Retinal pigment epithelial cell (primary cell): ENCODE measurements around the gene CFAP77.

ENCODE experiments used
- DNase-seq: peaks from one replicate; pipeline ENCODE4 v3.0.0-alpha.2; 2010; ENCODE audit warnings: low read depth
- H3K4me3 ChIP-seq: 2 replicates; pipeline ENCODE4 v1.5.1; 2011; ENCODE audit warnings: mild to moderate bottlenecking, low read length, control low read depth, moderate library complexity
- TF ChIP-seq, protein P1 (sequence below): conservative IDR thresholded peaks from 2 replicates; pipeline ENCODE4 v1.5.1; 2011; ENCODE audit warnings: low read depth, low read length, control low read depth, inconsistent platforms

Gene CFAP77

DNA sequence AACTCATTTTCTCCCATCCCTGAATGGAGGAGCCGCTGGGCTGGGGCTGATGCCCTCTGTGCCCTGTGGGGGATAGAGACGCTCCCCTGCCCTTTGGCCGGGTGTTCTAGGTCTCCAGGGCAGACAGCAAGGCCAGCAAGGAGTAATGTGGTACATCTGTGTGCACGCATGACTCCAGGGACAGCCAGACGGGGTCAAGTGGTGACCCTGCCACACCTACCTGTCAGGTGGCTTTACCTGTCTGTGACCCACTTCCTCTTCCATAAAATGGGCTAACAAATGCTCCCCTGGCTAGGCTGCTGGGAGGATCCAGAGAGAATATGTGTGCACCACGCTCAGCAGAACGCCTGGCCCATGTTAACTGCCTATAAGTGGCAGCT is 137.0 kb downstream of the CFAP77 start:
- H3K4me3 ChIP-seq, result no peak overlapping the region
- no peak for DNase-seq
- TF ChIP-seq, protein P1, sequence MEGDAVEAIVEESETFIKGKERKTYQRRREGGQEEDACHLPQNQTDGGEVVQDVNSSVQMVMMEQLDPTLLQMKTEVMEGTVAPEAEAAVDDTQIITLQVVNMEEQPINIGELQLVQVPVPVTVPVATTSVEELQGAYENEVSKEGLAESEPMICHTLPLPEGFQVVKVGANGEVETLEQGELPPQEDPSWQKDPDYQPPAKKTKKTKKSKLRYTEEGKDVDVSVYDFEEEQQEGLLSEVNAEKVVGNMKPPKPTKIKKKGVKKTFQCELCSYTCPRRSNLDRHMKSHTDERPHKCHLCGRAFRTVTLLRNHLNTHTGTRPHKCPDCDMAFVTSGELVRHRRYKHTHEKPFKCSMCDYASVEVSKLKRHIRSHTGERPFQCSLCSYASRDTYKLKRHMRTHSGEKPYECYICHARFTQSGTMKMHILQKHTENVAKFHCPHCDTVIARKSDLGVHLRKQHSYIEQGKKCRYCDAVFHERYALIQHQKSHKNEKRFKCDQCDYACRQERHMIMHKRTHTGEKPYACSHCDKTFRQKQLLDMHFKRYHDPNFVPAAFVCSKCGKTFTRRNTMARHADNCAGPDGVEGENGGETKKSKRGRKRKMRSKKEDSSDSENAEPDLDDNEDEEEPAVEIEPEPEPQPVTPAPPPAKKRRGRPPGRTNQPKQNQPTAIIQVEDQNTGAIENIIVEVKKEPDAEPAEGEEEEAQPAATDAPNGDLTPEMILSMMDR, result no peak

DNA sequence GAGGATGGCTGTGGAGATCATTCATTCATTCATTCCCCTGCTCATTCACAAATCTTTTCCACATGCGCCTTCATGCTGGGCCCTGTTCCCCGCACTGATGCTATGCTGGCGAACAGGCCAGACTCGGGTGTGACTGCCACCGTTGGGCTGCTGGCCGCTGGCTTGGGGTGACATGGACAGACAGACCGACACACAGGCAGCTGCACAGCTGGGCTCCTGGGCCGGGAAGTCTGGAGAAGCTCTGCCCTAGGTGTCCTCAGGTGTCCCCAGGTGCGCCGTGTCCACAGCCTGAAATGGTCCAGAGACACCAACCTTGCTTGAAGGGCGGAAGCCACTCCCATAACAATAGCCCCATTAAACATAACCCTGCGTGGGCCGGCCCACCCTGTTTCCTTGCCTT is 137.4 kb downstream of the CFAP77 start:
- no peak for DNase-seq
- TF ChIP-seq, protein P1, result no peak

DNA sequence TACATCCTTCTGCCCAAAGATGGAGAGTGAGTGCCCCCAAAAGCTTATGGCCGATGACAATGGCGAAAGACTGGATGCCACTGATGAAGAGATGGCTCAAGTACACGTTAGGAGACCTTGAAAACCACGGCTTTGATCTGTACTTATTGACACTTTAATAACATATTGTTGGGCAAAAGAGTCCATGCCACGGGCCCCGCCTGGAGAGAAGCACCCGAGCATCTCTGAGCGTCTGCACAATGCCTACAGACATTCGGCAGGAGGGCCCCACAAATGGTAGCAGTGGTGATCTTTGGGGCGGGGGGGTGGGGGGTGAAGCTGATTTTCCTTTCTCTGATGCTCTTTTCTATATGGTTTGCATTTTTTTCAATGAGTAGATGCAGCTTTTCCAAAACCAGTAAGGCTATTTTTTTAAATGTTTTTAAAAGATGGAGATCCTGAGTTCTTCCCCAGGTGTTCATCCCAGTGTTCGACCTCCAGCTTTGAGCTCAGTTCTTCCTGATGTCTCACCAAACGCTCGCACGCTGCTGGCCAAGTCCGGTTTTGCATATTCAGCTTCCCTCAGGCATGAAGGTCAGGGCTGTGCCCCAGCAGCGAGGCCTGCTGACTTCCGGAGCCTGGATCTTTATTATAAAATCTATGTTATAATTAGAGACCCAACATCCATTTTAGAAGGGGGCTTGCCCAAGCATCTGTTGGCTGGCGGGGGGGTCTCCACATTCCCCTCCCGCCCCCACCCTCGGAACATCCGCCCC is 138.1 kb downstream of the CFAP77 start:
- H3K4me3 ChIP-seq, result no peak overlapping the region
- TF ChIP-seq, protein P1, result no peak
- DNase-seq, result no peak

More for the DNA sequence above, 137.4 kb downstream of the CFAP77 start:
- no peak overlapping the region for H3K4me3 ChIP-seq

DNA sequence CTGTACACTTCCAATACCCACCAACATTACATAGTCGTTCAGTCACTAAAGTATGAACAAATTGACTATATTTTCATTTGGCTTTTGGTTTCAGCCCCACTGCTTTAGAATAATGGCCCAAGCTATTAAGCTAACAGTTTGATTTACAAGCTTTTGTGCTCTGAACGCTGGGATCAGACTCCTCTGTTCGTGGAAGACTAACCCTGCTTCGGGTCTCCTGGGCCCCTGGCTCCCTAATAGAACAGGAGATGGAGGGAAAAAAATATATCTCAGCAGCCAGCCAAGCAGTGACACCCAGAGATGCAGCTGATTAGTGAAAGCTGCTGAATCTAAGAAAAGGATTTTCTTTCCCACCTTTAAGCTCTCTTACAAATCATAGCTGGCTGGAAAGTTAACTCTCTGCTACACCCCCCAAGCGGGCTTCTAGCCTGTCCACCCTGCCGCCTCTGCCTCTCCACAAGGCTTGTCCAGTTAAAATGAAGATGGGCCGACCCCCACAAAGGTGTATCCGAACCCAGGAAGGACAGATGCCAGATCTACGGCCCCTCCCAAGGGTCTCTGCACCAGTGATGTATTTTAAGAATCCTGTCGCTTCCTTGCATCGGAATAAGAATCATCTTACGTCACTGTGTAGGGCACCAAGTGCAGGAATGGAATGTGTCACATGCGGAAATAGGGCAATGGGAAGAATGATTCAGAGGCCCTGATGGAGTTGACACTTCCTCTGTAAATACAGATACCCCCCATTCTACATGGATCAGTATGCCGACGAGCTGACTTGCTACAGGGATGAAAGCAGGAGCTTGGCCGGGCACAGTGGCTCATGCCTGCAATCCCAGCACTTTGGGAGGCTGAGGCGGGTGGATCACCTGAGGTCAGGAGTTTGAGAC is 139.0 kb downstream of the CFAP77 start:
- DNase-seq, result peak; percentile 44
- TF ChIP-seq, protein P1, result no peak
- no peak overlapping the region for H3K4me3 ChIP-seq

DNA sequence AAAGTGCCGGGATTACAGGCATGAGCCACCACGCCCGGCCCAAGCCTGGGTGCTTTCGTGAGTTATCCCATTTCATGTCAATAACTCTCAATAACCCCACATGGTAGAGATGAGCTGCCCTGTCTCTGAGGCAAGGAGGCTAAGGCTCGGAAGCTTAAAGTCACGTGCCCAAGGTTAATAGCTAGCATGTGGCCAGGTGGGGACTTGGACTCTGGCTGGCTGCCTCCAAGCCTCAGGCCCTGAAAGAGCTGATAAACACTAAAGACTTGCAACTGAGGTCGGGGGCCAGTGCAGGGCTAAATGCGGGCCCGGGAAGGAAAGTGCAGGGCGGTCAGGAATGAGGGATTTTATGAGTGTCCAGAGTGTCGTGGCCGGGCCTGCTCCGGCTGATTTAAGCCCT is 141.5 kb downstream of the CFAP77 start:
- TF ChIP-seq, protein P1, result no peak
- no peak for DNase-seq

DNA sequence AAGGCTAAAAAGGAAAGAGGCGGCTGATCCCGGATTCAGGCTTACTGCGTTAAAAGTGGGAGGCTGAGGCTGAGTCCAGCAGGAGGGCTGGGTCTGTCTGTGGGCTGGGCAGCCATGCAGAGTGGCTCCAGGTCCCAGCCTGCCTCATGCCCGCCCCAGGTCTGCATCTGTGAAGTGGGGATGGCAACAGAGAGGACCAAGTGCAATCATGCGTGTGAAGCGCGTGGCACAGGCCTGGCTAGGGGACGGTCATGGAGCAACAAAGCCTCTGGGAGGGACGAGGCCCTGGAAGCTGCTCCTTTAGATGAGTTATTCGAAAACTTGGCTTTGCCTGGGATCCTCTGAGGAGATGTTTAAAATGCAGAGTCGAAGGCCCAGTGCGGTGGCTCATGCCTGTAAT is 142.0 kb downstream of the CFAP77 start:
- TF ChIP-seq, protein P1, result no peak
- no peak overlapping the region for H3K4me3 ChIP-seq
- no peak for DNase-seq

More for the DNA sequence above, 141.5 kb downstream of the CFAP77 start:
- H3K4me3 ChIP-seq, result no peak overlapping the region
